Measurements from ENCODE around the gene RPS26.

DNA sequence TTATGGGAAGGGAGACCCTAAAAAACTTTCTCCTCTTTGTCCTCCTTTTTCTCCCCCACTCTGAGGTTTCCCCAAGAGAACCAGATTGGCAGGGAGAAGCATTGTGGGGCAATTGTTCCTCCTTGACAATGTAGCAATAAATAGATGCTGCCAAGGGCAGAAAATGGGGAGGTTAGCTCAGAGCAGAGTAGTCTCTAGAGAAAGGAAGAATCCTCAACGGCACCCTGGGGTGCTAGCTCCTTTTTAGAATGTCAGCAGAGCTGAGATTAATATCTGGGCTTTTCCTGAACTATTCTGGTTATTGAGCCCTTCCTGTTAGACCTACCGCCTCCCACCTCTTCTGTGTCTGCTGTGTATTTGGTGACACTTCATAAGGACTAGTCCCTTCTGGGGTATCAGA is 4.6 kb upstream of the RPS26 start:
- TF ChIP-seq SMC3 (conservative IDR thresholded peaks at IDR 0.05; ENCODE audit: poor library complexity) = no peak
- TF ChIP-seq, protein P1, sequence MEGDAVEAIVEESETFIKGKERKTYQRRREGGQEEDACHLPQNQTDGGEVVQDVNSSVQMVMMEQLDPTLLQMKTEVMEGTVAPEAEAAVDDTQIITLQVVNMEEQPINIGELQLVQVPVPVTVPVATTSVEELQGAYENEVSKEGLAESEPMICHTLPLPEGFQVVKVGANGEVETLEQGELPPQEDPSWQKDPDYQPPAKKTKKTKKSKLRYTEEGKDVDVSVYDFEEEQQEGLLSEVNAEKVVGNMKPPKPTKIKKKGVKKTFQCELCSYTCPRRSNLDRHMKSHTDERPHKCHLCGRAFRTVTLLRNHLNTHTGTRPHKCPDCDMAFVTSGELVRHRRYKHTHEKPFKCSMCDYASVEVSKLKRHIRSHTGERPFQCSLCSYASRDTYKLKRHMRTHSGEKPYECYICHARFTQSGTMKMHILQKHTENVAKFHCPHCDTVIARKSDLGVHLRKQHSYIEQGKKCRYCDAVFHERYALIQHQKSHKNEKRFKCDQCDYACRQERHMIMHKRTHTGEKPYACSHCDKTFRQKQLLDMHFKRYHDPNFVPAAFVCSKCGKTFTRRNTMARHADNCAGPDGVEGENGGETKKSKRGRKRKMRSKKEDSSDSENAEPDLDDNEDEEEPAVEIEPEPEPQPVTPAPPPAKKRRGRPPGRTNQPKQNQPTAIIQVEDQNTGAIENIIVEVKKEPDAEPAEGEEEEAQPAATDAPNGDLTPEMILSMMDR (IDR thresholded peaks at IDR 0.05; ENCODE audit: poor library complexity, severe bottlenecking) = no peak
- TF ChIP-seq, protein P2, sequence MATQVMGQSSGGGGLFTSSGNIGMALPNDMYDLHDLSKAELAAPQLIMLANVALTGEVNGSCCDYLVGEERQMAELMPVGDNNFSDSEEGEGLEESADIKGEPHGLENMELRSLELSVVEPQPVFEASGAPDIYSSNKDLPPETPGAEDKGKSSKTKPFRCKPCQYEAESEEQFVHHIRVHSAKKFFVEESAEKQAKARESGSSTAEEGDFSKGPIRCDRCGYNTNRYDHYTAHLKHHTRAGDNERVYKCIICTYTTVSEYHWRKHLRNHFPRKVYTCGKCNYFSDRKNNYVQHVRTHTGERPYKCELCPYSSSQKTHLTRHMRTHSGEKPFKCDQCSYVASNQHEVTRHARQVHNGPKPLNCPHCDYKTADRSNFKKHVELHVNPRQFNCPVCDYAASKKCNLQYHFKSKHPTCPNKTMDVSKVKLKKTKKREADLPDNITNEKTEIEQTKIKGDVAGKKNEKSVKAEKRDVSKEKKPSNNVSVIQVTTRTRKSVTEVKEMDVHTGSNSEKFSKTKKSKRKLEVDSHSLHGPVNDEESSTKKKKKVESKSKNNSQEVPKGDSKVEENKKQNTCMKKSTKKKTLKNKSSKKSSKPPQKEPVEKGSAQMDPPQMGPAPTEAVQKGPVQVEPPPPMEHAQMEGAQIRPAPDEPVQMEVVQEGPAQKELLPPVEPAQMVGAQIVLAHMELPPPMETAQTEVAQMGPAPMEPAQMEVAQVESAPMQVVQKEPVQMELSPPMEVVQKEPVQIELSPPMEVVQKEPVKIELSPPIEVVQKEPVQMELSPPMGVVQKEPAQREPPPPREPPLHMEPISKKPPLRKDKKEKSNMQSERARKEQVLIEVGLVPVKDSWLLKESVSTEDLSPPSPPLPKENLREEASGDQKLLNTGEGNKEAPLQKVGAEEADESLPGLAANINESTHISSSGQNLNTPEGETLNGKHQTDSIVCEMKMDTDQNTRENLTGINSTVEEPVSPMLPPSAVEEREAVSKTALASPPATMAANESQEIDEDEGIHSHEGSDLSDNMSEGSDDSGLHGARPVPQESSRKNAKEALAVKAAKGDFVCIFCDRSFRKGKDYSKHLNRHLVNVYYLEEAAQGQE (IDR thresholded peaks at IDR 0.05; ENCODE audit: borderline replicate concordance) = no peak
- TF ChIP-seq EP300 (conservative IDR thresholded peaks at IDR 0.05; ENCODE audit: poor library complexity, severe bottlenecking) = no peak
- TF ChIP-seq TAF1 (IDR thresholded peaks at IDR 0.05; ENCODE audit: low read depth) = no peak
- no peak for TF ChIP-seq POLR2AphosphoS5 (IDR thresholded peaks at IDR 0.05)

All from neural cell (in vitro differentiated cells).